Activated CD8-positive, alpha-beta memory T cell treated with anti-CD3 and anti-CD28 coated beads, Interleukin-2, amount 10 ng/mL, durations not matched to agents 7 days and 5 days (primary cell): ENCODE measurements around the gene TRIM8. TPM values are rescaled to one million over a fixed set of nuclear protein-coding genes. Genes with fewer than 3 reads are reported as not detected.

ENCODE experiments used
- ATAC-seq: fragments of 150-1000 bp; cut with Tn5 transposase; one replicate; pipeline ENCODE4 v1.10.0; 2021; ENCODE audit warnings: moderate library complexity
- CTCF ChIA-PET: fragments of 350-600 bp; sonication (Branson Sonifier 250); formaldehyde crosslinking; loops from one replicate; lab custom pipeline; 2021; ENCODE audit warnings: antibody characterized with exemption; lab: Charles Lee
- DNase-seq: peaks from one replicate; pipeline ENCODE4 v3.0.0-alpha.2; 2020
- H3K27ac Mint-ChIP-seq: one replicate; pipeline ENCODE4 v1.8.0; 2021; ENCODE audit warnings: mild to moderate bottlenecking, mixed read lengths
- H3K27me3 Mint-ChIP-seq: one replicate; pipeline ENCODE4 v1.8.0; 2021; ENCODE audit warnings: mixed read lengths
- H3K36me3 Mint-ChIP-seq: one replicate; pipeline ENCODE4 v1.8.0; 2021; ENCODE audit warnings: mild to moderate bottlenecking, mixed read lengths
- H3K4me1 Mint-ChIP-seq: one replicate; pipeline ENCODE4 v1.8.0; 2021; ENCODE audit warnings: mixed read lengths
- H3K4me3 Mint-ChIP-seq: one replicate; pipeline ENCODE4 v1.8.0; 2021; ENCODE audit warnings: mild to moderate bottlenecking, moderate library complexity, mixed read lengths
- H3K9me3 Mint-ChIP-seq: one replicate; pipeline ENCODE4 v1.8.0; 2022; ENCODE audit warnings: low read depth, mixed read lengths
- total RNA-seq, 2 experiments: library from RNA; stranded (reverse); gene quantifications; one replicate each; pipeline ENCODE4 v1.2.3, GENCODE V29; 2021

TRIM8 gene
- total RNA-seq, 2 experiments from 2014 or later: 58.7 to 86.9 TPM

DNA sequence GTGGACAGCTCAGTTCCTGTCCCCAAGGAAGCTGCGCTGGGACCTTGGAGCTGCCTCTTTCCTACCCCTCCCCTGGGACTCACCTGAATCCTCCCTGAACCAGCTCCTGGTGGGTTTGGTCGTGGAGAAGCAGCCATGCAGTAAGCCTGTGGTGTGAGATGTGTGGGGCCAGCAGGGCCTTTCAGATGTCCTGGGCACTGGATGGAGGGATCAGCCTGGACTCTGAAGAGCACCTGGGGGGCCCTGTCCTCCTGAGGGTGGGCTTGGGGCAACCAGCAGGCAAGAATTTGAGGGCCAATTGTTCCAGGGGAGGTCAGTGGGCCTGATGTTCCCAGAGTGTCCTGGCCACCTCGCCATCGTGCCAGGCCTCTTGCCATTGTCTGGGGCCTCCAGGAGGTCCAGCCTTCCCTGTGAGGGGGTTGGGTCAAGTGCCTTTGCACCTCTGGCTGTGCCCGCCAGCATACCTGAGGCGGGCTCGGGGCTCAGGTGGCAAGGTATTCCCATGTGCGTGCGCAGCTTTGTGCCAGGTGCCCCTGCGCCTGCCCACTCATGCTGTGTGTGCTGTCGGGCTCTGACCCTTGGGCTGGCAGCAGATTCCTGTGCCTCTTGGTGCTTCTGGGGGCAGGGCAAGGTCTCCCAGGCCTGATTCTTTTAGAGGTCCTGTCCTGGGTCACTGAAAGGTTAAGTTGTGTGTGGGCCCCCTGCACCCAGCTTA, 7.3 kb downstream of the TRIM8 start:
- CTCF ChIA-PET: interaction anchor here (1.0 to 3.4 kb wide), 5 partner anchors 10 to 62 kb away, joined by 3 to 16 read pairs (median 5); no protein-coding TSS in a partner anchor
- no peak for ATAC-seq
- Mint-ChIP-seq H3K9me3 (no peaks in the 10 kb centered on the region), H3K27me3 (no peaks in the 10 kb centered on the region), H3K27ac (peak overlapping the region; percentile 93), H3K36me3 (peaks cover 32% of the 10 kb centered on the region), H3K4me3 (peak overlapping the region; percentile 54), H3K4me1 (peaks cover 82% of the 10 kb centered on the region)
- DNase-seq: no peak

DNA sequence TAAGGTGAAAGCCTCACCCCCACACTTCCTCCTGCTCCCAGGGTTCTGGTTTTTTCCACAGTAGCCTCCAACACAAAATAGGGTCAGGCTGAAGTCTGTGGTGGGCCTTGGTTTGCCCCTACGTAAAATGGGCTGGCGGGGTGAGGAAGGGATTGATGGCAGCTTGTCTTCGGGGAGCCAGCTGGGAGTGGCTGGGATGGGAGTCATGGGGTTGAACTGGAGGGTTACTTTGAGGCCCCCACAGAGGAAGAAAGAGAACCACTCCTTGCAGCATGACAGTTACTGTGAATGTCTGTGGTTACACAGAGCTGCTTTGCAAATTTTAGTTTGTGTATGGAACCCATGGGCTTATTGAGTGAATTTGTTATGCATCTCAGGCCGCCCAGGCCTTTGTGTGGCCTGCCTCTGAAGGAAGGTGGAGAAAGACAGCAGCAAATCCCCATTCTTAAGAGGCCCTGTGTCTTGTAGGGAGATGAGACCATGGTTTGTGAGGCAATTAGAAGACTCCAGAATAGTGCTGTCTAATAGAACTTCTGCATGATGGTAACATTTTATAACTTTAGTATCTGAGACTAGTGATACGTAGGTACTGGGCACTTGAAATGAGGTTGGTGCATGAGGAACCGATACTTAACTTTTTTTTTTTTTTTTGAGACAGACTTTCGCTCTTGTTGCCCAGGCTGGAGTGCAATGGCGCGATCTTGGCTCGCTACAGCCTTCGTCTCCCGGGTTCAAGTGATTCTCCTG, 8.1 kb downstream of the TRIM8 start:
- CTCF ChIA-PET: interaction anchor here (1.0 to 3.4 kb wide), 4 partner anchors 9 to 61 kb away, joined by 3 to 16 read pairs (median 4); no protein-coding TSS in a partner anchor
- H3K27me3 Mint-ChIP-seq: no peaks in the 10 kb centered on the region
- ATAC-seq (peak; percentile 48), DNase-seq (peak; percentile 64)
- no peaks in the 10 kb centered on the region for H3K9me3 Mint-ChIP-seq
- H3K27ac Mint-ChIP-seq: peak overlapping the region; percentile 93
- peaks cover 35% of the 10 kb centered on the region for H3K36me3 Mint-ChIP-seq
- H3K4me1 Mint-ChIP-seq: peaks cover 79% of the 10 kb centered on the region
- peak overlapping the region; percentile 54 for H3K4me3 Mint-ChIP-seq

DNA sequence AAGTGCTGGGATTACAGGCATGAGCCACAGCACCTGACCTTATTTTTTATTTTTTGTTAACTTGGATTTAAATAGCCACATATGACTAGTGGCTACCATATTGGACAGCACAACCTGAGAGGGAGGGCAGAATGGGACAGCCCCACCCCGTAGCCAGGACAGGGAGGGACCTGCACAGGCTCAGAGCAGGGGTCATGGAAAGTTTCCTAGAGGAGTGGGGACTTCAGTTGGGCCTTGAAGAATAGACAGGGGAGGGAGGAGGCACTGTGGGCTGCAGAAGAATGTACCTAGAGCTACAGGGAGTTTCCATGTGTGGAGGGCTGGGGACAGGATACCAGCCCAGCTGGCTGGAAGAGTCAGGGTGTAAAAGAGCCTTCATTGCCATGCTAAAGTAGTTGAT, 8.8 kb downstream of the TRIM8 start:
- no peak for DNase-seq
- no peaks in the 10 kb centered on the region for H3K27me3 Mint-ChIP-seq
- peaks cover 79% of the 10 kb centered on the region for H3K4me1 Mint-ChIP-seq
- CTCF ChIA-PET: interaction anchor here (1.3 to 3.4 kb wide), 2 partner anchors 8 to 17 kb away, joined by 6 to 16 read pairs; no protein-coding TSS in a partner anchor
- no peak overlapping the region for H3K4me3 Mint-ChIP-seq
- ATAC-seq: no peak
- H3K27ac Mint-ChIP-seq: peak overlapping the region; percentile 93
- peaks cover 40% of the 10 kb centered on the region for H3K36me3 Mint-ChIP-seq
- H3K9me3 Mint-ChIP-seq: no peaks in the 10 kb centered on the region

DNA sequence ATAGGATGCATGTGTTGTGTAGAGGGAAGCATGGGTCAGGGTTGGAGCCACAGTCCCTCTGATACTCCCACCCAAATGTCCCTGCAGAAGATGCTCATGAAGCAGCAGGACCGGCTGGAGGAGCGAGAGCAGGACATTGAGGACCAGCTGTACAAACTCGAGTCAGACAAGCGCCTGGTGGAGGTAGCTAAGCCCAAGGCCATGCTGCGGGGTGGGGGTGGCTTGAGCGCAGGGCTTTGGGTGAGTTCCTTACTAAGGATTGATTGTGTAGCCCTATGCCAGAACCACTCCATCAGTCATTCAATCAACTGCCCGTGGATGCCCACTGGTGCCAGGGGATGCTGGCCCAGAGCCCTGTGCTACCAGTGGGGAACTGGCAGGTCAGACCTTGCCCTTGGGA, 10.3 kb downstream of the TRIM8 start:
- no peaks in the 10 kb centered on the region for H3K27me3 Mint-ChIP-seq
- no peaks in the 10 kb centered on the region for H3K9me3 Mint-ChIP-seq
- peak overlapping the region; percentile 32 for H3K27ac Mint-ChIP-seq
- H3K36me3 Mint-ChIP-seq: peaks cover 39% of the 10 kb centered on the region
- no peak overlapping the region for H3K4me3 Mint-ChIP-seq
- DNase-seq (no peak), ATAC-seq (no peak)
- H3K4me1 Mint-ChIP-seq: peaks cover 75% of the 10 kb centered on the region
- CTCF ChIA-PET: interaction anchor here (1.0 kb wide), 1 partner anchor 9 kb away, joined by 3 read pairs; no protein-coding TSS in a partner anchor

DNA sequence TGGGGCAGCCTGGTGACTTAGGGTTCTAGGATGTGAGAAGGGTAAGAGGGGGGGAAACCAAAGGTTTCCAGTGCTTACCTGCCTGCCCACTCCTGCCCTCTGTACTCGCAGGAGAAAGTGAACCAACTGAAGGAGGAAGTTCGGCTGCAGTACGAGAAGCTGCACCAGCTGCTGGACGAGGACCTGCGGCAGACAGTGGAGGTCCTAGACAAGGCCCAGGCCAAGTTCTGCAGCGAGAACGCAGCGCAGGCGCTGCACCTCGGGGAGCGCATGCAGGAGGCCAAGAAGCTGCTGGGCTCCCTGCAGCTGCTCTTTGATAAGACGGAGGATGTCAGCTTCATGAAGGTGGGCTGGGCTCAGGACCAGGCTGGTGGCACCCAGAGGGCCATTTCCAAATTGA, 10.7 kb downstream of the TRIM8 start:
- Mint-ChIP-seq H3K9me3 (no peaks in the 10 kb centered on the region), H3K4me1 (peaks cover 76% of the 10 kb centered on the region), H3K27me3 (no peaks in the 10 kb centered on the region), H3K36me3 (peaks cover 39% of the 10 kb centered on the region), H3K4me3 (no peak overlapping the region), H3K27ac (peak overlapping the region; percentile 32)
- CTCF ChIA-PET: interaction anchor here (2.0 to 7.1 kb wide), 2 partner anchors 9 to 10 kb away, joined by 5 to 50 read pairs; partner anchors contain the start of gene TRIM8
- ATAC-seq (no peak), DNase-seq (no peak)

DNA sequence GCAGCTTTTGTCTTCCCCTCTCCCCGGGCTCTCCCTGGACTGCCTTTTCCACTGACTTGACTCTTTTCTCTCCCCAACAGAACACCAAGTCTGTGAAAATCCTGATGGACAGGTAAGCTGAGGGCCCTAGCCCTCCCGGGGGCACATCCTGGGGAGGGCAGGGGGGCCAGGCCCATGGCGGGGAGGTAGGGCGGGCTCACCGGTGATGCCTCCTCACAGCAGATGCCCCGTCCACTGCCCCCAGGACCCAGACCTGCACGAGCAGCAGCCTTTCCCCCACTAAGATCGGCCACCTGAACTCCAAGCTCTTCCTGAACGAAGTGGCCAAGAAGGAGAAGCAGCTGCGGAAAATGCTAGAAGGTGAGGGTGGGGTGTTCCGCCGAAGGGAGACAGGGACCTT, 11.7 kb downstream of the TRIM8 start:
- ATAC-seq (no peak), DNase-seq (no peak)
- H3K36me3 Mint-ChIP-seq: peaks cover 39% of the 10 kb centered on the region
- no peak overlapping the region for H3K4me3 Mint-ChIP-seq
- no peaks in the 10 kb centered on the region for H3K9me3 Mint-ChIP-seq
- CTCF ChIA-PET: interaction anchor here (2.0 to 7.1 kb wide), 2 partner anchors 9 to 11 kb away, joined by 5 to 50 read pairs; partner anchors contain the start of gene TRIM8
- H3K4me1 Mint-ChIP-seq: peaks cover 76% of the 10 kb centered on the region
- no peaks in the 10 kb centered on the region for H3K27me3 Mint-ChIP-seq
- no peak overlapping the region for H3K27ac Mint-ChIP-seq

DNA sequence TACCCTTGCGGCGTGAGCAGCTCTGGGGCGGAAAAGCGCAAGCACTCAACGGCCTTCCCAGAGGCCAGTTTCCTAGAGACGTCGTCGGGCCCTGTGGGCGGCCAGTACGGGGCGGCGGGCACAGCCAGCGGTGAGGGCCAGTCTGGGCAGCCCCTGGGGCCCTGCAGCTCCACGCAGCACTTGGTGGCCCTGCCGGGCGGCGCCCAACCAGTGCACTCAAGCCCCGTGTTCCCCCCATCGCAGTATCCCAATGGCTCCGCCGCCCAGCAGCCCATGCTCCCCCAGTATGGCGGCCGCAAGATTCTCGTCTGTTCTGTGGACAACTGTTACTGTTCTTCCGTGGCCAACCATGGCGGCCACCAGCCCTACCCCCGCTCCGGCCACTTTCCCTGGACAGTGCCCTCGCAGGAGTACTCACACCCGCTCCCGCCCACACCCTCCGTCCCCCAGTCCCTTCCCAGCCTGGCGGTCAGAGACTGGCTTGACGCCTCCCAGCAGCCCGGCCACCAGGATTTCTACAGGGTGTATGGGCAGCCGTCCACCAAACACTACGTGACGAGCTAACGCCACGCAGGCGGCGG, 12.6 kb downstream of the TRIM8 start:
- Mint-ChIP-seq H3K9me3 (no peaks in the 10 kb centered on the region), H3K27me3 (no peaks in the 10 kb centered on the region), H3K36me3 (peaks cover 39% of the 10 kb centered on the region), H3K27ac (peak overlapping the region; percentile 64), H3K4me3 (no peak overlapping the region), H3K4me1 (peaks cover 76% of the 10 kb centered on the region)
- DNase-seq (no peak), ATAC-seq (no peak)
- CTCF ChIA-PET: interaction anchor here (2.0 to 7.1 kb wide), 2 partner anchors 8 to 11 kb away, joined by 5 to 50 read pairs; partner anchors contain the start of gene TRIM8

DNA sequence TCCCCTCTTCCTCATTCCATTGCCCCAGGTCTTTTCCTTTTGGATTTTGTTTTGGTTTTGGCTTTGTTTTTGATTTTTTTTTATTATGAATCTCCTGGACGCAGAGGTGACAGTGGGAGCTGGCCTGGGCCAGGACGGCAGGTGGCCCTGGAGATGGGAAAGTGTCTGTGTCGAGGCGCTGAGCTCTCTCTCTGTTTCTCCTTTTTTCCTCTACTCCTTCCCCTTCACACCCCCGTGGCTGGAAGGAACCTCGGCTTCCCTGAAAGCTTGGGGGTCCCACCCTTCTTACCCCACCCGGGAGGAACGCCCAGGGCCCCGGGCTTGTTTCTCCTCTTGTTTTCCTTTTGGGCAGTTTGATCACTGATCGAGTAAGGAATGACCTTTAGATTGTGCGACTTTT, 13.2 kb downstream of the TRIM8 start:
- CTCF ChIA-PET: interaction anchor here (7.1 kb wide), 1 partner anchor 12 kb away, joined by 50 read pairs; the partner anchor contains the start of gene TRIM8
- no peak for ATAC-seq
- peaks cover 38% of the 10 kb centered on the region for H3K36me3 Mint-ChIP-seq
- H3K4me3 Mint-ChIP-seq: no peak overlapping the region
- H3K9me3 Mint-ChIP-seq: no peaks in the 10 kb centered on the region
- H3K27me3 Mint-ChIP-seq: no peaks in the 10 kb centered on the region
- no peak for DNase-seq
- H3K27ac Mint-ChIP-seq: peak overlapping the region; percentile 64
- H3K4me1 Mint-ChIP-seq: peaks cover 76% of the 10 kb centered on the region

DNA sequence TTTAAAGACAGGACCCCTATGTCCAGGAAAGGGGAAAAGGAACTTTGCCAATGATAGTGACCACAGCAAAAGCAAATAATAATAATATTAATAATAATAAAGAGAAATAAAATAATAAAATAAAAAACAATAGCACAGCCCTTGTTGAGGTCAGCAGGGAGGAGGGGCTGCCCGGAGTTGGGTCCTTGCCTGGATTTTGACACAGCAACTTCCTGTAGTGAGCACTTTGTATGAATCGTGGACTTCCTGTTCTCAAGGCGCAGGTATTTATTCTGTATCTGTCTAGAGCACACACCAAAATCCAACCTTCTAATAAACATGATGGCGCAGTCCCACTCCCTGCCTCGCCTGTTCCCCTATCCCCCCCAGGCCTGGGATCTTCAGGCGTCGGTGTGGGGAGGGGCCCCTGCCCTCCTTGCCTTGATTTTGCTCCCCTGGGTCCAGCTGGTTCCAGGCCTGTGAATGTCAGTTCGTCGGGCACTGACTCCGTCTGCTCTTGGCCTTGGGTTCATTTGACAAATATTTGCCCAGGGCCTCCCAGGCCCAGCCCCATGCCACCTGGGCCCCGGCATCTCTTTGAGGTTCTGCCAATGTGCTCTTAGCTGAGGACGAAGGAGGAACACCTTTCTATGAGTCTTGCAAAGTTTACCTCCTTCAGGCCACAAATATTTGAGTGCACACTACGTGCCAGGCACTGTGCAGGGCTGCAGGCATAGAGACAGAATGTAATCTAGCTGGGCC, 13.9 kb downstream of the TRIM8 start:
- no peaks in the 10 kb centered on the region for H3K9me3 Mint-ChIP-seq
- DNase-seq: no peak
- CTCF ChIA-PET: interaction anchor here (0.8 to 7.1 kb wide), 4 partner anchors 7 to 13 kb away, joined by 3 to 50 read pairs (median 5); partner anchors contain the start of gene TRIM8
- H3K4me1 Mint-ChIP-seq: peaks cover 72% of the 10 kb centered on the region
- H3K27ac Mint-ChIP-seq: peak overlapping the region; percentile 80
- H3K4me3 Mint-ChIP-seq: no peak overlapping the region
- ATAC-seq: no peak
- peaks cover 35% of the 10 kb centered on the region for H3K36me3 Mint-ChIP-seq
- no peaks in the 10 kb centered on the region for H3K27me3 Mint-ChIP-seq

DNA sequence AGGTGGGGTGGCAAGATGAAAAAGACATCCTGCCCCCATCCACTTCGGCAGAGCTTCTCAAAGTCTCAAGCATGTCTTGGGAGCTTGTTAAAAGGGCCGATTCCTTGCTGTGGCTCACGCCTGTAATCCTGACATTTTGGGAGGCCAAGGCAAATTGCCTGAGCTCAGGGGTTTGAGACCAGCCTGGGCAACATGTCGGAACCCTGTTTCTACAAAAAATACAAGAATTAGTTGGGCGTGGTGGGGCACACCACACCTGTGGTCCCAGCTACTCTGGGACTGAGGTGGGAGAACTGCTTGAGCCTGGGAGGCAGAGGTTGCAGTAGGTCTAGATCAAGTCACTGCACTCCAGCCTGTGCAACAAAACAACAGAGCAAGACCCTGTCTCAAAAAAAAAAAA, 14.5 kb downstream of the TRIM8 start:
- H3K27ac Mint-ChIP-seq: peak overlapping the region; percentile 80
- CTCF ChIA-PET: interaction anchor here (0.8 to 7.1 kb wide), 4 partner anchors 8 to 13 kb away, joined by 3 to 50 read pairs (median 5); partner anchors contain the start of gene TRIM8

DNA sequence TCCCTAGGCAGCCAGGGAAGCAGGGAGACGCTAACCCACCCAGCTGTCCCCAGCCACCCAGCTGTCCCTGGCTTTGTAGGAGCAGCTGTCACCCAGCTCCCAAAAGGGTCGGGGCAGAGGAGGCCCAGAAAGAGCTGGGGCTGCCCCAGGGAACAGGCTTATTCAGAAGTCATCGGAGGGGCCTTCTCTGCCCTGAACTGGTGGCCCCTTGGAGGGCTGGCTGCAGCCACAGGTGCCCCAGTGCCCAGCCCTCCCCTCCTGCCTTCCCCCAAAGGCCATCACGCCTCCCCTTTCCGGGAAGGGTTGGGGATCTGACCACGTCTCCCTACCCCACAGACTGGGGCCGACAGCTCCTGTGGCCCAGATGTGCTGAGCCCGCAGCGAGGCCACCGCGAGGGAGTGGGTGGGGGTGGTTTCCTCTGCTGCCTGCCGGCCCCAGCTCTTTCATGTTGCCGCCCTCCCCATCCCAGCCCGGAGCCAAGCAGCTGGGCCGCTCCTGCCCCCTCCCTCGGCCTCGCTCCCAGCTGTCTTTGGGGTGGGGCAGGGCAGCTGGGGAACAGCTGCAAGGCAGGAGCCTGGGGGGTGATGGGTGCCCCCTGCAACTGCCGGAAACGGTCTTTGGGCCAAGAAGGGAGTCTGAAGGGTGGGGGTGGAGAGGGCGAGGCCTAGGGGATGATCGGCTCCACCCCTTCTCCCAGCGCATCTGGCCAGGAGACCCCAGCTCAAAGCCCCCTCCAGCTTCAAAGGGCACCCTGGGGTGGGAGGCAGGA, 16.8 kb downstream of the TRIM8 start:
- Mint-ChIP-seq H3K36me3 (peaks cover 21% of the 10 kb centered on the region), H3K9me3 (no peaks in the 10 kb centered on the region), H3K27ac (peak overlapping the region; percentile 87), H3K4me3 (peak overlapping the region; percentile 42), H3K4me1 (peaks cover 57% of the 10 kb centered on the region), H3K27me3 (no peaks in the 10 kb centered on the region)
- DNase-seq: peak; percentile 88
- ATAC-seq: peak; percentile 88
- CTCF ChIA-PET: interaction anchor here (0.5 to 7.1 kb wide), 12 partner anchors 9 to 825 kb away, joined by 3 to 50 read pairs (median 6); partner anchors contain the start of genes ARL3, SFXN2 and TRIM8

More for the DNA sequence above, 14.5 kb downstream of the TRIM8 start:
- Mint-ChIP-seq H3K9me3 (no peaks in the 10 kb centered on the region), H3K36me3 (peaks cover 29% of the 10 kb centered on the region), H3K4me1 (peaks cover 67% of the 10 kb centered on the region), H3K27me3 (no peaks in the 10 kb centered on the region), H3K4me3 (no peak overlapping the region)
- DNase-seq: no peak
- no peak for ATAC-seq

DNA sequence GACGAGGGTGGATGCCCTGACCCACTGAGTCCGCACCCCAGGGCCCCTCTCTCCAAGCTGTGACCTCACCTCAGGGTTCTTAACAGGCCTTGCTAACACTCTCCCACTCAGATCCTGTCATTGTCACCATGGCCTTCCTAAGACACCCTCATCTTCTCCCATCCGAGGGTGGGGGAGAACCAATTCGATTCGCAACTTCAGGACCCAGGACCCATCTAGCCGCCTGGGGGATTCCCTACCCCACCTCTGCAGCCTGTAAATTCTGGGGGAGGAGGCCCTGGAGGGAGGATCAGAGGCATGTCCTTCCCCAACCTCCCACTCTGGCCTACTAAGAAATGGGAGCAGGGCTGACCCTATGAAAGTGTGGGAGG, 17.4 kb downstream of the TRIM8 start:
- ATAC-seq: peak; percentile 37
- H3K27ac Mint-ChIP-seq: peak overlapping the region; percentile 87
- H3K4me3 Mint-ChIP-seq: peak overlapping the region; percentile 42
- H3K27me3 Mint-ChIP-seq: no peaks in the 10 kb centered on the region
- H3K9me3 Mint-ChIP-seq: no peaks in the 10 kb centered on the region
- CTCF ChIA-PET: interaction anchor here (0.9 to 7.1 kb wide), 7 partner anchors 8 to 52 kb away, joined by 3 to 50 read pairs (median 16); partner anchors contain the start of genes ARL3, SFXN2 and TRIM8
- peaks cover 55% of the 10 kb centered on the region for H3K4me1 Mint-ChIP-seq
- H3K36me3 Mint-ChIP-seq: peaks cover 15% of the 10 kb centered on the region
- DNase-seq: no peak
